Measurements from ENCODE around the gene TAF5L. TPM values are rescaled to one million over a fixed set of nuclear protein-coding genes. Genes with fewer than 3 reads are reported as not detected.

The TAF5L gene
- total and polyA plus RNA-seq, 2 of the 13 experiments (the other 11 are each of a cell fraction or from before 2014, with no cell fraction given), result 10.8 to 18.2 TPM

DNA sequence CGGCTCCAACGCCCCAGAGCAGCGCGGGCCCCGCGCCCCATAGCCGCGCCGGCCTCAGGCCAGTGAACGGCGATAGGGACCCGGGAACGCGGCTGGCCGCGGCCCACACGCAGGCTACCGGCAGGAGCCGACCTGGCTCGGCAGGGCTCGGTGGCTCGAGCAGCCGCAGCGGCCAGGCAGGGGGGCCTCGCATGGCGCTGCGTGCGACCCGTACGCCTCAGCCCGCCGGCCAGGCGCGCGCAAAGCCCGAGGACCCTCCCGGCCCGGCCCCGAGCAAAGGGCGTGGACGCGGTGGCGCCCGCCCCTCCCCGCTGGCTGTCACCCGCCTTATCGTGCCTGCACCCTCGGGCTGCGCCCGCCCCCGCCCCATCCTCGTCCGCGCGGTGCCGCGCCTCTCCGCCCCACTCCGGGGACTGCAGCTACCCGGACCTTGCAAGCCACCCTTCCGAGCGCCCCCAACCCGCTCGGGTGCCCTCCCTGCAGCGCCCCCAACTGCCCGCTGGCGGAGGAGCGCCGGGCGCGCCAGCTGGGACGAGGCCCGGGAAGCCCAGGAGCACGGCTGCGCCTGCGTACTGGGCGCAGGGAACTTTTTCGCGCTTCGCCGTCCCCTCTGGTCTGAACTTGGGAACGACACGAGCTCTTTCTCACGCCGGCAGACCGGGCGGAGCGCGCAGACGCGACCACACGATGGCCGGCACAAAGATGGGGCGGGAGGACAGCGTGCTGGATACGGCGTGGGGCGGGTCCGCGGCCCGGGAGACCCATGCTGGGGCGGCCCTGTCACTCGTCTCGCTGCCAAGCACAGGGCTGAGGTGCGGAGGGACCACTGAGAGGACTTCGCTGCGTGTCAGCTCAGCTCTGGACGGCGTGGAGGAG, 67.2 kb downstream of the TAF5L start, which contains the start of gene ABCB10 (continued):
- no peak for TF ChIP-seq ZNF225 (CRISPR knock-in tag; IDR thresholded peaks at IDR 0.05)
- TF ChIP-seq MIER2 (CRISPR knock-in tag; IDR thresholded peaks at IDR 0.05), result no peak
- TF ChIP-seq ZNF484 (CRISPR knock-in tag; IDR thresholded peaks at IDR 0.05; ENCODE audit: borderline replicate concordance, low read depth), result 0 out of 2 replicates have a peak, but pooled peaks have one; percentile 27
- TF ChIP-seq, protein P1, sequence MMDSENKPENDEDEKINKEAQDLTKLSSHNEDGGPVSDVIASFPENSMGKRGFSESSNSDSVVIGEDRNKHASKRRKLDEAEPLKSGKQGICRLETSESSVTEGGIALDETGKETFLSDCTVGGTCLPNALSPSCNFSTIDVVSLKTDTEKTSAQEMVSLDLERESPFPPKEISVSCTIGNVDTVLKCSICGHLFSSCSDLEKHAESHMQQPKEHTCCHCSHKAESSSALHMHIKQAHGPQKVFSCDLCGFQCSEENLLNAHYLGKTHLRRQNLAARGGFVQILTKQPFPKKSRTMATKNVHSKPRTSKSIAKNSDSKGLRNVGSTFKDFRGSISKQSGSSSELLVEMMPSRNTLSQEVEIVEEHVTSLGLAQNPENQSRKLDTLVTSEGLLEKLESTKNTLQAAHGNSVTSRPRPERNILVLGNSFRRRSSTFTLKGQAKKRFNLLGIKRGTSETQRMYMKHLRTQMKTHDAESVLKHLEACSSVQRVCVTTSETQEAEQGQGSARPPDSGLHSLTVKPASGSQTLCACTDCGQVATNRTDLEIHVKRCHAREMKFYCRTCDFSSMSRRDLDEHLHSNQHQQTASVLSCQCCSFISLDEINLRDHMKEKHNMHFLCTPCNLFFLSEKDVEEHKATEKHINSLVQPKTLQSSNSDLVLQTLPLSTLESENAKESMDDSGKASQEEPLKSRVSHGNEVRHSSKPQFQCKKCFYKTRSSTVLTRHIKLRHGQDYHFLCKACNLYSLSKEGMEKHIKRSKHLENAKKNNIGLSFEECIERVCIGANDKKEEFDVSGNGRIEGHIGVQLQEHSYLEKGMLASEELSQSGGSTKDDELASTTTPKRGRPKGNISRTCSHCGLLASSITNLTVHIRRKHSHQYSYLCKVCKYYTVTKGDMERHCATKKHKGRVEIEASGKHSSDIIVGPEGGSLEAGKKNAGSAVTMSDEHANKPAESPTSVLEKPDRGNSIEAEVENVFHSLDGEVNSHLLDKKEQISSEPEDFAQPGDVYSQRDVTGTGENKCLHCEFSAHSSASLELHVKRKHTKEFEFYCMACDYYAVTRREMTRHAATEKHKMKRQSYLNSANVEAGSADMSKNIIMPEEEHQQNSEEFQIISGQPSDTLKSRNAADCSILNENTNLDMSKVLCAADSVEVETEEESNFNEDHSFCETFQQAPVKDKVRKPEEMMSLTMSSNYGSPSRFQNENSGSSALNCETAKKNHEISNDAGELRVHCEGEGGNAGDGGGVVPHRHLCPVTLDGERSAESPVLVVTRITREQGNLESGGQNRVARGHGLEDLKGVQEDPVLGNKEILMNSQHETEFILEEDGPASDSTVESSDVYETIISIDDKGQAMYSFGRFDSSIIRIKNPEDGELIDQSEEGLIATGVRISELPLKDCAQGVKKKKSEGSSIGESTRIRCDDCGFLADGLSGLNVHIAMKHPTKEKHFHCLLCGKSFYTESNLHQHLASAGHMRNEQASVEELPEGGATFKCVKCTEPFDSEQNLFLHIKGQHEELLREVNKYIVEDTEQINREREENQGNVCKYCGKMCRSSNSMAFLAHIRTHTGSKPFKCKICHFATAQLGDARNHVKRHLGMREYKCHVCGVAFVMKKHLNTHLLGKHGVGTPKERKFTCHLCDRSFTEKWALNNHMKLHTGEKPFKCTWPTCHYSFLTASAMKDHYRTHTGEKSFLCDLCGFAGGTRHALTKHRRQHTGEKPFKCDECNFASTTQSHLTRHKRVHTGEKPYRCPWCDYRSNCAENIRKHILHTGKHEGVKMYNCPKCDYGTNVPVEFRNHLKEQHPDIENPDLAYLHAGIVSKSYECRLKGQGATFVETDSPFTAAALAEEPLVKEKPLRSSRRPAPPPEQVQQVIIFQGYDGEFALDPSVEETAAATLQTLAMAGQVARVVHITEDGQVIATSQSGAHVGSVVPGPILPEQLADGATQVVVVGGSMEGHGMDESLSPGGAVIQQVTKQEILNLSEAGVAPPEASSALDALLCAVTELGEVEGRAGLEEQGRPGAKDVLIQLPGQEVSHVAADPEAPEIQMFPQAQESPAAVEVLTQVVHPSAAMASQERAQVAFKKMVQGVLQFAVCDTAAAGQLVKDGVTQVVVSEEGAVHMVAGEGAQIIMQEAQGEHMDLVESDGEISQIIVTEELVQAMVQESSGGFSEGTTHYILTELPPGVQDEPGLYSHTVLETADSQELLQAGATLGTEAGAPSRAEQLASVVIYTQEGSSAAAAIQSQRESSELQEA (CRISPR knock-in tag; IDR thresholded peaks at IDR 0.05; ENCODE audit: not compliant biosample characterization), result peak; percentile 87
- TF ChIP-seq, protein P2, sequence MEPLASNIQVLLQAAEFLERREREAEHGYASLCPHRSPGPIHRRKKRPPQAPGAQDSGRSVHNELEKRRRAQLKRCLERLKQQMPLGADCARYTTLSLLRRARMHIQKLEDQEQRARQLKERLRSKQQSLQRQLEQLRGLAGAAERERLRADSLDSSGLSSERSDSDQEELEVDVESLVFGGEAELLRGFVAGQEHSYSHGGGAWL (CRISPR knock-in tag; IDR thresholded peaks at IDR 0.05), result peak; percentile 71
- peak; percentile 44; the same call in 1 of the 2 replicates for TF ChIP-seq JDP2 (CRISPR knock-in tag; IDR thresholded peaks at IDR 0.05; ENCODE audit: borderline replicate concordance)
- TF ChIP-seq, protein P3, sequence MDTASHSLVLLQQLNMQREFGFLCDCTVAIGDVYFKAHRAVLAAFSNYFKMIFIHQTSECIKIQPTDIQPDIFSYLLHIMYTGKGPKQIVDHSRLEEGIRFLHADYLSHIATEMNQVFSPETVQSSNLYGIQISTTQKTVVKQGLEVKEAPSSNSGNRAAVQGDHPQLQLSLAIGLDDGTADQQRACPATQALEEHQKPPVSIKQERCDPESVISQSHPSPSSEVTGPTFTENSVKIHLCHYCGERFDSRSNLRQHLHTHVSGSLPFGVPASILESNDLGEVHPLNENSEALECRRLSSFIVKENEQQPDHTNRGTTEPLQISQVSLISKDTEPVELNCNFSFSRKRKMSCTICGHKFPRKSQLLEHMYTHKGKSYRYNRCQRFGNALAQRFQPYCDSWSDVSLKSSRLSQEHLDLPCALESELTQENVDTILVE (CRISPR knock-in tag; IDR thresholded peaks at IDR 0.05), result peak; percentile 93
- TF ChIP-seq MAF1 (CRISPR knock-in tag; IDR thresholded peaks at IDR 0.05; ENCODE audit: borderline replicate concordance), result peak; percentile 45; the same call in 1 of the 2 replicates
- TF ChIP-seq SIN3A (IDR thresholded peaks at IDR 0.05; ENCODE audit: borderline replicate concordance, low read depth, low read length), result peak; percentile 48; the same call in 1 of the 2 replicates
- TF ChIP-seq, protein P4, sequence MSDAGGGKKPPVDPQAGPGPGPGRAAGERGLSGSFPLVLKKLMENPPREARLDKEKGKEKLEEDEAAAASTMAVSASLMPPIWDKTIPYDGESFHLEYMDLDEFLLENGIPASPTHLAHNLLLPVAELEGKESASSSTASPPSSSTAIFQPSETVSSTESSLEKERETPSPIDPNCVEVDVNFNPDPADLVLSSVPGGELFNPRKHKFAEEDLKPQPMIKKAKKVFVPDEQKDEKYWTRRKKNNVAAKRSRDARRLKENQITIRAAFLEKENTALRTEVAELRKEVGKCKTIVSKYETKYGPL (CRISPR knock-in tag; IDR thresholded peaks at IDR 0.05), result peak; percentile 31; the same call in 1 of the 2 replicates
- no peak for TF ChIP-seq ZNF720 (CRISPR knock-in tag; IDR thresholded peaks at IDR 0.05)
- TF ChIP-seq, protein P5, sequence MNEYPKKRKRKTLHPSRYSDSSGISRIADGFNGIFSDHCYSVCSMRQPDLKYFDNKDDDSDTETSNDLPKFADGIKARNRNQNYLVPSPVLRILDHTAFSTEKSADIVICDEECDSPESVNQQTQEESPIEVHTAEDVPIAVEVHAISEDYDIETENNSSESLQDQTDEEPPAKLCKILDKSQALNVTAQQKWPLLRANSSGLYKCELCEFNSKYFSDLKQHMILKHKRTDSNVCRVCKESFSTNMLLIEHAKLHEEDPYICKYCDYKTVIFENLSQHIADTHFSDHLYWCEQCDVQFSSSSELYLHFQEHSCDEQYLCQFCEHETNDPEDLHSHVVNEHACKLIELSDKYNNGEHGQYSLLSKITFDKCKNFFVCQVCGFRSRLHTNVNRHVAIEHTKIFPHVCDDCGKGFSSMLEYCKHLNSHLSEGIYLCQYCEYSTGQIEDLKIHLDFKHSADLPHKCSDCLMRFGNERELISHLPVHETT (CRISPR knock-in tag; conservative IDR thresholded peaks at IDR 0.05), result peak; percentile 83; the same call in 1 of the 2 replicates
- TF ChIP-seq, protein P6, sequence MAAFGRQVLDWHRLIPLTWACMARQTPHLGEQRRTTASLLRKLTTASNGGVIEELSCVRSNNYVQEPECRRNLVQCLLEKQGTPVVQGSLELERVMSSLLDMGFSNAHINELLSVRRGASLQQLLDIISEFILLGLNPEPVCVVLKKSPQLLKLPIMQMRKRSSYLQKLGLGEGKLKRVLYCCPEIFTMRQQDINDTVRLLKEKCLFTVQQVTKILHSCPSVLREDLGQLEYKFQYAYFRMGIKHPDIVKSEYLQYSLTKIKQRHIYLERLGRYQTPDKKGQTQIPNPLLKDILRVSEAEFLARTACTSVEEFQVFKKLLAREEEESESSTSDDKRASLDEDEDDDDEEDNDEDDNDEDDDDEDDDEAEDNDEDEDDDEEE (CRISPR knock-in tag; IDR thresholded peaks at IDR 0.05), result peak; percentile 88; the same call in 1 of the 2 replicates
